Testis (tissue), 3 donors: ENCODE results near the gene SLC27A6. TPM values are rescaled to one million over a fixed set of nuclear protein-coding genes. Genes with fewer than 3 reads are reported as not detected.
"Not testable (repeated sequence)": the region's sequence is repeated elsewhere in the genome, so short reads cannot be mapped to it uniquely, and the experiment has no call there.

Experiments
- DNase-seq: peaks from one replicate; pipeline ENCODE4 v3.0.0-alpha.2; 2019
- H3K27ac ChIP-seq, 2 donors: fragments of 200-600 bp; sonication (generic); one replicate each; pipeline ENCODE4 v1.5.1; 2019
- H3K27me3 ChIP-seq: fragments of 200-600 bp; sonication (generic); one replicate; pipeline ENCODE4 v1.5.1; 2019
- H3K36me3 ChIP-seq: fragments of 200-600 bp; sonication (generic); one replicate; pipeline ENCODE4 v1.5.1; 2017; ENCODE audit warnings: low read depth; ENCODE audit errors: missing control alignments
- H3K4me1 ChIP-seq: fragments of 200-600 bp; sonication (generic); one replicate; pipeline ENCODE4 v1.5.1; 2019
- H3K4me3 ChIP-seq, 2 donors: fragments of 200-600 bp; sonication (generic); one replicate each; pipeline ENCODE4 v1.5.1; 2017 to 2019
- H3K9me3 ChIP-seq: fragments of 200-600 bp; sonication (generic); one replicate; pipeline ENCODE4 v1.5.1; 2017
- CTCF ChIP-seq, 3 experiments: fragments of 450-650 bp in 2 of 3; fragments of 200-600 bp in 1 of 3; sonication (generic) in 1 of 3; IDR thresholded peaks; one replicate each; pipeline ENCODE4 v1.5.1; 2016 to 2019; ENCODE audit warnings: antibody characterized with exemption in 3 of 3, mild to moderate bottlenecking in 2 of 3, moderate library complexity in 1 of 3
- POLR2A ChIP-seq: fragments of 450-650 bp; IDR thresholded peaks from one replicate; pipeline ENCODE4 v1.6.1; 2017; ENCODE audit warnings: antibody characterized with exemption, mild to moderate bottlenecking, moderate library complexity
- WGBS, 2 donors: methylation state at CpG; one replicate each; pipeline ENCODE4 v1.1.5; 2018; 5-methylcytosine and 5-hydroxymethylcytosine counted together
- intact Hi-C: fragments of 100-400 bp; cut with DNase I; formaldehyde crosslinking; loops from one replicate; pipeline ENCODE4 v1.15.1; 2023; ENCODE audit warnings: low total_unique reads
- polyA plus RNA-seq: library from polyadenylated mRNA; stranded (reverse); fragments of 350-450 nt; fragmentation: Illumina TruSeq; extraction: RNeasy Lipid Tissue Mini Kit (QIAGEN cat#74804); gene quantifications from one replicate; pipeline ENCODE4 v1.2.3, GENCODE V29; 2014; ENCODE audit warnings: low read depth, low replicate concordance; ENCODE audit not compliant: insufficient read depth
- total RNA-seq, 2 donors: library from RNA; depleted of rRNA; stranded (reverse); fragments of >200 nt; gene quantifications; one replicate each; pipeline ENCODE4 v1.2.3, GENCODE V29; 2016

Gene SLC27A6
- total and polyA plus RNA-seq, 3 donors from 2014 or later = 6.1 to 36.4 (median 30.0) TPM

- Histone ChIP-seq H3K4me3 (no peak overlapping the region), H3K27me3 (no peaks in the 10 kb centered on the region), H3K27ac (no peak overlapping the region), H3K4me1 (no peaks in the 10 kb centered on the region), H3K9me3 (no peaks in the 10 kb centered on the region), H3K36me3 (no peaks in the 10 kb centered on the region)
- intact Hi-C loops = no loop called here
- WGBS, 2 donors = 84 to 93% methylated on average over 1 of the region's 1 CpG
- TF ChIP-seq CTCF (IDR thresholded peaks at IDR 0.05) (no peak), POLR2A (no peak)
- DNase-seq = no peak
Measured at GRCh38 chr5:129027260-129027659, 62.0 kb downstream of the SLC27A6 start.

GRCh38 chr5:129031886-129032683 is 66.8 kb downstream of the SLC27A6 start:
- DNase-seq = no peak
- no peak for TF ChIP-seq POLR2A
- TF ChIP-seq CTCF (IDR thresholded peaks at IDR 0.05) = no peak
- H3K27me3 ChIP-seq = no peaks in the 10 kb centered on the region
- H3K36me3 ChIP-seq = no peaks in the 10 kb centered on the region
- no peak overlapping the region for H3K4me3 ChIP-seq
- H3K9me3 ChIP-seq = no peaks in the 10 kb centered on the region
- H3K4me1 ChIP-seq = no peaks in the 10 kb centered on the region
- H3K27ac ChIP-seq = no peak overlapping the region
- intact Hi-C loops = no loop called here

GRCh38 chr5:129036257-129036656 is 71.0 kb downstream of the SLC27A6 start:
- not testable (repeated sequence) for H3K27ac ChIP-seq
- 94 to 95% methylated on average over 3 of the region's 3 CpGs for WGBS, 2 donors

GRCh38 chr5:129041196-129041881 is 76.1 kb downstream of the SLC27A6 start:
- intact Hi-C loops = no loop called here
- TF ChIP-seq CTCF (IDR thresholded peaks at IDR 0.05) (no peak), POLR2A (no peak)

More at GRCh38 chr5:129036257-129036656, 71.0 kb downstream of the SLC27A6 start:
- H3K9me3 ChIP-seq, H3K36me3 ChIP-seq, H3K27me3 ChIP-seq, DNase-seq, H3K4me1 ChIP-seq, H3K4me3 ChIP-seq, intact Hi-C loops: not testable (repeated sequence)

DNA sequence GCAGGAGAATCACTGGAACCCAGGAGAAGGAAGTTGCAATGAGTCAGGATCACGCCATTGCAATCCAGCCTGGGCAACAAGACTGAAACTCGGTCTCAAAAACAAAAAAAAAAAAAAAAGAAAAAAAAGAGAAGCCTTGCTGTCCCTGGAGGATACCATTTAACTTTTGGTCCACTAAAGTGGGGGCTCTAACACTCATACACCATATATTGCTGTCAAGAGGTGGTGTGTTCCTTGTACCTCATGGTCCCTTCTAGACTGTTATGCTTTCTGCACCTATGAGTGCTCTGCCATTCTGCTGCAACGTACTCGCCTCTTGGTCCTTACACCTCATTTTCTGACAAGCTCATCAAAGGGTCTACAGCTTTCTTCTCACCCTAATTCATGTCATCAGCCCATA is 77.0 kb downstream of the SLC27A6 start:
- no peak for TF ChIP-seq POLR2A
- TF ChIP-seq CTCF (IDR thresholded peaks at IDR 0.05) = no peak
- 77 to 78% methylated on average over 4 of the region's 4 CpGs for WGBS, 2 donors
- Histone ChIP-seq H3K4me3 (no peak overlapping the region), H3K9me3 (no peaks in the 10 kb centered on the region), H3K36me3 (no peaks in the 10 kb centered on the region), H3K27me3 (no peaks in the 10 kb centered on the region), H3K4me1 (no peaks in the 10 kb centered on the region), H3K27ac (no peak overlapping the region)
- intact Hi-C loops = no loop called here
- no peak for DNase-seq

More at GRCh38 chr5:129041196-129041881, 76.1 kb downstream of the SLC27A6 start:
- no peak for DNase-seq
- Histone ChIP-seq H3K4me3 (no peak overlapping the region), H3K9me3 (no peaks in the 10 kb centered on the region), H3K36me3 (no peaks in the 10 kb centered on the region), H3K27ac (no peak overlapping the region), H3K27me3 (no peaks in the 10 kb centered on the region), H3K4me1 (no peaks in the 10 kb centered on the region)
- WGBS, 2 donors = 41 to 45% methylated on average over 4 of the region's 4 CpGs
